Erythroblast (primary cell): ENCODE data around the gene CNDP2.
"Not testable (repeated sequence)": the region's sequence is repeated elsewhere in the genome, so short reads cannot be mapped to it uniquely, and the experiment has no call there.

Experiments used
- DNase-seq, 2 experiments: peaks; one replicate each; lab custom pipeline; 2025; lab: John Stamatoyannopoulos, UW
- GATA1 ChIP-seq: IDR thresholded peaks from 2 replicates; pipeline ENCODE4 v1.6.1; 2011; ENCODE audit warnings: low read depth, mild to moderate bottlenecking, control low read depth, low read length, moderate library complexity
- POLR2A ChIP-seq: IDR thresholded peaks from 2 replicates; pipeline ENCODE4 v1.6.1; 2011; ENCODE audit warnings: mild to moderate bottlenecking, low read length

Gene CNDP2

DNA sequence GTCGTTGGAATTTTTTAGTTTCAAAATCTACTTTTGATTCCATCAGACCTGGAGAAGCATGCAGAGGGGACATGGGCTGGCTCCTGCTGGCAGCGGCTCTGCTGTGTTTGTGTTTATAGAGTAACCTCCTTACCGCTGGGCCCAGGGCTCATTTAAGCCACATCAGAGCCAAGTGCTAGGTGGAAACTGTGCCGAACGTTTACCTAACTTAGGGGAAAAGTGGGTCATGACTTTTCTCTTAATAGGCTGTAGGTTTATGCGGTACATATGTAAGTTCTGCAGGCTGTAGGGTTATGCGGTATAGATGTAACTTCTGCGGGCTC lies 17.7 kb downstream of the CNDP2 start:
- no peak for TF ChIP-seq POLR2A
- no peak for TF ChIP-seq GATA1
- no peak for DNase-seq

DNA sequence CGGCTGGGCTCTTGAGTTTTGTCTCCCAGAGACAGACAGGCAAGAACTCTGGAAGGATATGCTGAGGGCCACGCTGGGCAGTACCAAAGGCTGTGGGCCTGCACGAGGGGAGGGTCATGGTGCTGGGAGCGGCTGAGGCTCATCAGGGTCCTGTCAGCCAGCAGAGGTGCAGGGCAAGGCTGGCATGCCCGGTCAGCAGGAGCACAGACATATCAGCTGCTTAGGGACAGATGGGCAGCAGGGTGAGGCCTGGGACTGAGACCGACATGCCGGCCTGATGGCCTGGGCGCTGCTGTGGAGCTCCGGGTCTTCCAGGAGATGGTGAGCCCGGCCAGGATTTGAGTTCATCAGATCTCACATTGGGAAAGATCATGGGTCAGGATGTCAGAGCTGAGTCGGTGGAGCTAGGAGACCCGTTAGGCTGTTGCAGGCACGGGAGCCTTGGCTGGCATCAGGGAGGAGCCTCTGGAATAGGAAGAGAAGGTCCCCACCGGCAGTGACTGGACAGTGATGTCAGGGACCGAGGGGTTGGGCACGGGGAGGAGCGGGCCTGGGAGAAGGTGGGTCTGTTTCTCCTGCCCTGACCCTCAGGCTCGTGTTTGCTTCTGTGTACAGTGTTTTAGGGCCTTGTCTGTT lies 18.8 kb downstream of the CNDP2 start:
- TF ChIP-seq POLR2A (no peak), GATA1 (no peak)
- no peak for DNase-seq

DNA sequence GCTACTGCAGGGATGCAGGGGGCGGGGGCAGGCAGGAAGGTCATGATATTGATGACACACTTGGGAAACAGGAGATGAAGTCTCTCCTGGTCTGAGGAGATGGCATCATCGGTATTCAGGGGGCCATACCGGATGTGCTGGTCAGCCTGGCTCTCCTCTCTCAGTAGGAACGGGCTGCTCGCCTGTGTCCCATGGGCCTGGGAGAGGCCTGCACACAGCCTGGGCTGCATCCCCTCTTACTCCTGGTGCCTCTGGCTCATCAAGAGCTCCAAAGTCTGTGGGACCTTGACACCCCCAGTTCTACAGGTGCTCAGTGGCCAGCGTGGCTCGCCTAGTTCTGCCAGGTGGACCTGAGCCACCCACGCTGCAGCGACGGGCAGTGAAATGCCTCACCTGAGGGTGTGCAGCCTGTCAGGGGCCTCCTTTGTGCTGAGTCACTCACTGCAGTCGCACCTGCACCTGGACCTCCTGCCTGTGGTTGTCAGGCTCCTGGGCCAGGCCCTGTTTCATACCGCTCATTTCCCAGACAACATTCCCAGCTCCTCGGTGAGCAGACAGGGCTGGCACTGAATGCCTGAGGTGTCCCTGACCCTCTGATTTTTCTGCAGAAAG lies 19.6 kb downstream of the CNDP2 start:
- TF ChIP-seq GATA1 (no peak), POLR2A (no peak)

DNA sequence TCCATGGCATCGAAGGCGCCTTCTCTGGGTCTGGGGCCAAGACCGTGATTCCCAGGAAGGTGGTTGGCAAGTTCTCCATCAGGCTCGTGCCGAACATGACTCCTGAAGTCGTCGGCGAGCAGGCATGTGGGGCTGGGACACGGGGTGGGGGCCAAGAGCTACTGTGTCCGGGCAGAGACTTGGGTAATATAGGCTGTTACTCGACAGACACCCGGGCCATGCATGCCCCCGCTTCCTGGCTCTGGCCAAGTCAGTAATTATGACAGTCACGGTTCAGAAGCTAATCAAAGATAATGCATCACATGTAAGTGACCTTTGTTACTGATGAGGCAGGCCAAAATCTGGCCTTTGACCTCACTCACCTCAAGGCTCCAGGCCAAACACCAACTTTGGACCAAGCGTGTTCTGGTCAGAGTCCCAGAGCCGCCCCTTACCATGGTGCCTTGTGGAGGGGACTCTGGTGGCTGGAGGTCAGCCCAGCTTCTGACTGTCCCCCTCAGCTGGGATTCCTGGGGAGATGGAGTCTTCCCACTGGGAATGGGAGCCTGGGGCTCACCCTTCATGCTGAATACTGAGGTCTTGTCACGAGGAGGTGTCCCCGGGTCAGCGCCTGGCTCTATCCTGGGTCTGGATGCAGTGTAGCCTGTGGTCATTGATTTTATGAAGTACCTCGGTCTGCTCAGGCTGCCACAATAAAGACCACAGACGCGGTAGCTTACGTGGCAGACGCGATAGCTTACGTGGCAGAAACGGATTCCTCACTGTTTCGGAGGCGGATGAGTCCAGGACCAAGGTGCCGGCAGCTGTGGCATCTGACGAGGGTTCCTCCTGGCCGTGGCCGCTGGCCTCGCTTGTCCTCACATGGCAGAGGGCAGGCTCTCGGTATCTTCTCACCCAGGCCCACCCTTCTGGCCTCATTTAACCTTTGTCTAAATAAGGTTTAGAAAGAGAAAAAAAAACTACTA lies 20.4 kb downstream of the CNDP2 start:
- TF ChIP-seq POLR2A (no peak), GATA1 (no peak)
- no peak for DNase-seq

More for the DNA sequence above, 19.6 kb downstream of the CNDP2 start:
- DNase-seq, result no peak

DNA sequence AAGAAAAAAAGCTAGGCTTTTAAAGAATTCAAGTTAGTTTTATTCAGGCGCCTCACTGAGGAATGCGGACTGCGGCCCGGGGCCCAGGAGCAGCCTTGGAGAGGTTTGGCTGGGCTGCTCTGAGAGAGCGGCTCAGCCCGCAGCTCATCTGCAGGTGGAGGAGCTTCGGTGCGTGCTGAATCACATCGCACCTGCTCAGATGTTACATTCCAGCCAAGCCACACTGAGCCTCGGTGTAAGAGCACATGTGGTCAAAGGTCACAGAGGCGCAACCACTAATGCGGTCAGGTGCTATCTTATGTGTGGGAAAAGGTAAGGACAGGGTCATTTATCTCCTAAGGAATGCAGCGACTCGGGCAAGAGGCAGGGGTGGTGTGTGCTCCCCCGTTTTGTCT lies 21.1 kb downstream of the CNDP2 start:
- no peak for DNase-seq
- TF ChIP-seq POLR2A, result no peak
- no peak for TF ChIP-seq GATA1

DNA sequence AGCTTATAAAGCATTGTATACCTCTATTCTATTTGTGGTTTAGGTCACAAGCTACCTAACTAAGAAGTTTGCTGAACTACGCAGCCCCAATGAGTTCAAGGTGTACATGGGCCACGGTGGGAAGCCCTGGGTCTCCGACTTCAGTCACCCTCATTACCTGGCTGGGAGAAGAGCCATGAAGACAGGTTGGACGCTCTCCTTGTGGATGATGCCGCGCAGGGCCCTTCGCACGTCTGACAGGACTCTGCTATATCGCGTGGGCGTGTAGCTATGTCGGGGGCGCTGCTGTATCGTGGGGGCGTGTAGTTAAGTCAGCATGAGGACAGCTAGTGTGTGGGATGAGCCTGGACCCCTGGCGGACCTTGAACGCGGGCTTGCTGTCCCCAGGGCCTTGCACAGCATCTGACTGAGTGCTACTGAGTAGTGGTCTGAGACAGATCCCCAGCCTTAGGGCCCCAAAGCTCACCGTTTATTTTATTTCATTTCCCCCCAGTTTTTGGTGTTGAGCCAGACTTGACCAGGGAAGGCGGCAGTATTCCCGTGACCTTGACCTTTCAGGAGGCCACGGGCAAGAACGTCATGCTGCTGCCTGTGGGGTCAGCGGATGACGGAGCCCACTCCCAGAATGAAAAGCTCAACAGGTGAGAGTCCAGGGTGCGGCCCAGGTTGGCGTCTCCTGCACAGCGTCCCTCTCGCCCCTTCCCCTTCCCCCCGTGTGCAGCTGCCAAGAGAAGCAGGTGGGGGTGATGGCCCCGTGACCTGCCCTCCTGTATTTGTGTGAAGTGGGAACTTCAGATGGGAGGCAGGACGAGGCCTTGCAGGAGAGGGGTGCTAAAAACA lies 22.5 kb downstream of the CNDP2 start:
- no peak for TF ChIP-seq GATA1
- no peak for TF ChIP-seq POLR2A
- no peak for DNase-seq

DNA sequence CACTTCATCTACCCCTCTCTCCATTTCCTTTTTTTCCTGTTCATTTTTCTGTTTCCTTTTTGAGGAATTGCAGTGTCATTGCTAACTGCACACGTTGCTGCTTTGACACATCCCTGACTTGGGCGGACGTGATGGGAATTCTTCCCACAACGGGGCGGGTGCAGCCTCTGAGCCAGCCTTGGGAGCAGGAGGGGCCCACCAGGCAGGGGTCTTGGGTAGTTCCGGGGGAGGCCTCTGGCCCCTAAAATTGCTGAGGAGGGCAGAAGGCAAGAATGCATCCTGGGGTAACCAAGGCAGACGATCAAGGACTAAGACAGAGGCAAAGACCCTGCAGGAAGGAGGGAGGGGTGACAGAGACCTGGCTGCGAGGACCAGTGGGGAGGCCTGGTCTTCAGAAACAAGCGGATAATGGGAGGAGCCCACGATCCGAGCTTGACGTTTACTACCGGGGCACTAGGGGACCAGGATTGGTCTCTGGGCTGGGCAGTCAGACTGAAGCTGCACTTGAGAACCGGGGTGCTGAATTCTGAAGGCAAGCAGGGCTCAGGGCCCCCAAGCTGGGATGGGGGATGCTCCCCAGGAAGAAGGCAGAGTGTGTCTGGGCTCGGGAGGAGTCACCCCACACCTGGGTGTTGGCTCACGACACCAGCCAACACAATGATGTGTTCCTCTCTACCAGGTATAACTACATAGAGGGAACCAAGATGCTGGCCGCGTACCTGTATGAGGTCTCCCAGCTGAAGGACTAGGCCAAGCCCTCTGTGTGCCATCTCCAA lies 23.3 kb downstream of the CNDP2 start:
- DNase-seq, result no peak
- TF ChIP-seq POLR2A (no peak), GATA1 (no peak)

DNA sequence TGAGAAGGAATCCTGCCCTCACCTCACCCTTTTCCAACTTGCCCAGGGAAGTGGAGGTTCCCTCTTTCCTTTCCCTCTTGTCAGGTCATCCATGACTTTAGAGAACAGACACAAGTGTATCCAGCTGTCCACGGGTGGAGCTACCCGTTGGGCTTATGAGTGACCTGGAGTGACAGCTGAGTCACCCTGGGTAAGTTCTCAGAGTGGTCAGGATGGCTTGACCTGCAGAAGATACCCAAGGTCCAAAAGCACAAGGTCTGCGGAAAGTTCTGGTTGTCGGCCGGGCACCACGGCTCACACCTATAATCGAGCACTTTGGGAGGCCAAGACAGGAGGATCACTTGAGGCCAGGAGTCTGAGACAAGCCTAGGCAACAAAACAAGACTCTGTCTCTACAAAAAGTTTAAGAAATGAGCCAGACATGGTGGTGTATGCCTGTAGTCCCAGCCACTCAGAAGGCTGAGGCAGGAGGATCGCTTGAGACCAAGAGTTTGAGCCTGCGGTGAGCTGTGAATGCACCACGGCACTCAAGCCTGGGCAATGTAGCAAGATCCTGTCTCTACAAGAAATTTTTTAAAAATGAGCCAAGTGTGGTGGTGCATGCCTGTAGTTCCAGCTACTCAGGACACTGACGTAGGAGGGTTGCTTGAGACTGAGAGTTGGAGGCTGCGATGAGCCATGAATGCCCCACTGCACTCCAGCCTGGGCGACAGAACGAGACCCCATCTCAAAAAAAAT lies 24.1 kb downstream of the CNDP2 start:
- no peak for DNase-seq
- TF ChIP-seq GATA1, result no peak
- TF ChIP-seq POLR2A, result no peak

DNA sequence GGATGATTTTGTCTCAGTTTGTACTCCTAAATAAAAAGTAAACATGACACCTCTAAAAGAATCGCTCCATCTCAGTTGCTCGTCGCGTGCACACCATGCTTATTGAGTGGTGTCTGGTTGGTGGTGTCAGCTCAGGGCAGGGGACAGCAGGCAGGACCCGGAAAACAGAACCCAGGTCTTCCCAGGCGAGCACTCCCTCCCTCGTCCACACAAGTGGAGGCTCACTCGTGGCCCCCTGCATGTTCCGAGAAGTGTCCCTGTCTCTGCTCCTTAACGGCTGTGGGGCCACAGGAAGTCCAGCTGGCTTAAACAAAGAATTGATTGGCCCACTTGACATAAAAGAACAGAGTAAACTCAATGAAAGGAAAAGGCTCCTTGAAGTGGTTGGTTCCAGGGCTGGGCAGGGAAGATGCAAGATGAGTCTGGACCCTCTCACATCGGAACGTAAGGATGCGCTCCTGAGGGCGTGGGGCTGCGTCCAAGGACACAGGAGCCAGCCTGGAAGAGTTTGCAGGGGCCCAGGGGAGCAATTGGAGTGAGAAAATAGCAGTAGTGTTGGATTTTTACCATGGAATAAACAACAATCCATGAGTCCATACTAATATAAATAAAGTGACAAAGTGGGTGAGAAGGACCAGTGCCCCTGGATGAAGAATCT lies 25.0 kb downstream of the CNDP2 start:
- no peak for DNase-seq
- TF ChIP-seq GATA1 (no peak), POLR2A (no peak)

DNA sequence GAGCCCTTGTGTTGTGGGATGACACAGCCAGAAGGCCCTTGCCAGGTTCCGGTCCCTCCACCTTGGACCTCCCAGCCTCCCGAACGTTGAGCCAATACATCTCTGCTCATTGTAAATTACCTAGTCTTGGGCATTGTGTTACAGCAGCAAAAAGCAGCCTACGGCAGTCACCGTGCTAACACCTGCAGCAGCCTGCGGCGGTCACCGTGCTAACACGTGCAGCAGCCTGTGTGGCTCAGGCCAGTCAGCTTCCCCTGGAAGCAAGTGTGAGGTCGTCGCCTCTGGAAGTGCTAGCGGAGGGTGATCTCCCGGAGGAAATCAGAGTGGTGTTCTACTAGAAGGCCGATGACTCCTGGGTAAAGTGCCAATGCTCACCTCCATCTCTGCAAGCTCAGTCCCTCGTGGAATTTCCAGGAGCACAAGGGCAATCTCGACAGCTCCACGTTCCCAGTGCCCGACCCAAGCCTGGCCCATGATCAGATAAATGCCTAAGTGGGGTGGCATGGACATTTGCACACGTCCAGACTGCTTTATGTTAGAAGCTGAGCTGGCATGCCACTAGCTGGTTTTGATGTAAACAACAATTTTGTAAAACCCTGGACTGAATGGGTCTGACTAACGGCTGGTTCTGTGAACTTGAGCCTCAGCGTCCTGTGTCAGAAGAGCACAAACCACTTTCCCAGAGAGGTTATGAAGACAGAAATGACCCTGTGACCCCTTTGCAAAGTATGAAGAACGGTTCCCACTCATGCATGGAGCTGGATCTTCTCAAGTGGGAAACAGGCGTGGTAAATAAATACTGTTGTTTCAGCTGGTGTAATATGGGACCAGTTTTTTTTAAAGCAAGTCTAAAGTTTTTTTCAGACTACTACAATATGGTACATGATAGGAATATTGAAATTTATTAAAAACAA lies 26.7 kb downstream of the CNDP2 start:
- no peak for DNase-seq
- TF ChIP-seq GATA1 (no peak), POLR2A (no peak)

DNA sequence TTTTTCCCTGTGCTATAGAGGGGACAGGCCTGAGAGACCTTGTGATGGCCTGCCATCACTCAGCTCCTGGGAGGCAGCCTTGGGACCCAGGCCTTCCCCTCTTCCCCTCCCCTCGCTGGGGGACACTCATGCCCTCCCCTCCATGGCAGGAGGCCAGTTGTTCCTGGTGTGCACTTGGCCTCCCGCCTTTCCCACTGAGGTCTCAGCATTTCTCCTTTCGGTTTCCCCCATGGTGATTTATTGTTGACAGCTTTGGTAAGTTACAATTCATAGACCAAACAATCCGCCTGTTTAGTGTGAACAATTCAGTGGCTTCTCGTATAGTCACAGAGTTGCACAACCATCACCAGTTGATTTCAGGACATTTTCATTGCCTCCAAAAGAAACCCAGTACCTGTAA lies 27.9 kb downstream of the CNDP2 start:
- TF ChIP-seq POLR2A (no peak), GATA1 (no peak)

DNA sequence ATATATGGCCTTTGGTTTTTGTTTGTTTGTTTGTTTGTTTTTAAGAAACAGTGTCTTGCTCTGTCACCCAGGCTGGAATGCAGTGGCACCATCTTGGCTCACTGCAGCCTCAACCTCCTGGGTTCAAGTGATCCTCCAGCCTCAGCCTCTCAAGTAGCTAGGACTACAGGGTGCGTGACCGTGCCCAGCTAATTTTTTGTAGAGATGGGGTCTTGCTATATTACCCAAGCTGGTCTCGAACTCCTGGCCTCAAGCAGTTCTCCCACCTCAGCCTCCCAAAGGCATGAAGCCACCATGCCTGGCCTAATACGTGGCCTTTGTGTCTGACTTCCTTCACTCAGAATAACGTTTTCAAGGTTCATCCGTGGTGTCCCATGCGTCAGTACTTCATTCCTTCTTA lies 28.8 kb downstream of the CNDP2 start:
- DNase-seq, result not testable (repeated sequence)

More for the DNA sequence above, 27.9 kb downstream of the CNDP2 start:
- DNase-seq, result no peak
